GM12878 (cell line): ENCODE measurements around the gene PPM1D.

Experiments used
- BCLAF1 ChIP-seq: fragments of 450-650 bp; IDR thresholded peaks from 2 replicates; pipeline ENCODE4 v1.6.1; 2017; ENCODE audit warnings: antibody characterized with exemption, mild to moderate bottlenecking, moderate library complexity
- CTCF ChIP-seq, 3 experiments: IDR thresholded peaks in 2 of 3; conservative IDR thresholded peaks in 1 of 3; 2 replicates each; pipeline ENCODE4 v1.5.1; 2011; ENCODE audit warnings: low read depth in 3 of 3, low read length in 3 of 3, mild to moderate bottlenecking in 3 of 3, control low read depth in 2 of 3, moderate library complexity in 2 of 3, inconsistent platforms in 1 of 3, mixed read lengths in 1 of 3; ENCODE audit not compliant: control insufficient read depth in 2 of 3, insufficient read depth in 1 of 3; ENCODE audit errors: extremely low read depth in 1 of 3
- NFXL1 ChIP-seq: fragments of 450-650 bp; IDR thresholded peaks from 2 replicates; pipeline ENCODE4 v1.6.1; 2017; ENCODE audit warnings: antibody characterized with exemption, mild to moderate bottlenecking, borderline replicate concordance
- POLR2A ChIP-seq: IDR thresholded peaks from 2 replicates; pipeline ENCODE4 v1.6.1; 2011; ENCODE audit warnings: low read depth, mild to moderate bottlenecking, low read length
- SIN3A ChIP-seq: IDR thresholded peaks from 2 replicates; pipeline ENCODE4 v1.6.1; 2012; ENCODE audit warnings: low read depth, low read length, improper control_type of control experiment
- TAF1 ChIP-seq: IDR thresholded peaks from 2 replicates; pipeline ENCODE4 v1.6.1; 2011; ENCODE audit warnings: mild to moderate bottlenecking, low read depth, low read length, borderline replicate concordance

- peak; percentile 15 to 35 (median 29); a peak in 3 of 6 replicates for TF ChIP-seq CTCF (IDR thresholded peaks at IDR 0.05 in 2 of 3, conservative IDR thresholded peaks at IDR 0.05 in 1 of 3; ENCODE audit: control insufficient read depth in 2 of 3, extremely low read depth in 1 of 3, insufficient read depth in 1 of 3, low read depth in 3 of 3, low read length in 3 of 3)
- no peak for TF ChIP-seq TAF1
- no peak for TF ChIP-seq NFXL1
- no peak for TF ChIP-seq POLR2A
- no peak for TF ChIP-seq BCLAF1
- TF ChIP-seq SIN3A: no peak
Measured at GRCh38 chr17:60640503-60640902, 40.5 kb downstream of the PPM1D start.
